ENCODE data around the gene EHD2.
A peak's percentile ranks its signal among the peaks of the same experiment; 100 is the strongest.
"Not testable (repeated sequence)": the region's sequence is repeated elsewhere in the genome, so short reads cannot be mapped to it uniquely, and the experiment has no call there.

Gene EHD2, protein sequence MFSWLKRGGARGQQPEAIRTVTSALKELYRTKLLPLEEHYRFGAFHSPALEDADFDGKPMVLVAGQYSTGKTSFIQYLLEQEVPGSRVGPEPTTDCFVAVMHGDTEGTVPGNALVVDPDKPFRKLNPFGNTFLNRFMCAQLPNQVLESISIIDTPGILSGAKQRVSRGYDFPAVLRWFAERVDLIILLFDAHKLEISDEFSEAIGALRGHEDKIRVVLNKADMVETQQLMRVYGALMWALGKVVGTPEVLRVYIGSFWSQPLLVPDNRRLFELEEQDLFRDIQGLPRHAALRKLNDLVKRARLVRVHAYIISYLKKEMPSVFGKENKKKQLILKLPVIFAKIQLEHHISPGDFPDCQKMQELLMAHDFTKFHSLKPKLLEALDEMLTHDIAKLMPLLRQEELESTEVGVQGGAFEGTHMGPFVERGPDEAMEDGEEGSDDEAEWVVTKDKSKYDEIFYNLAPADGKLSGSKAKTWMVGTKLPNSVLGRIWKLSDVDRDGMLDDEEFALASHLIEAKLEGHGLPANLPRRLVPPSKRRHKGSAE

DNA sequence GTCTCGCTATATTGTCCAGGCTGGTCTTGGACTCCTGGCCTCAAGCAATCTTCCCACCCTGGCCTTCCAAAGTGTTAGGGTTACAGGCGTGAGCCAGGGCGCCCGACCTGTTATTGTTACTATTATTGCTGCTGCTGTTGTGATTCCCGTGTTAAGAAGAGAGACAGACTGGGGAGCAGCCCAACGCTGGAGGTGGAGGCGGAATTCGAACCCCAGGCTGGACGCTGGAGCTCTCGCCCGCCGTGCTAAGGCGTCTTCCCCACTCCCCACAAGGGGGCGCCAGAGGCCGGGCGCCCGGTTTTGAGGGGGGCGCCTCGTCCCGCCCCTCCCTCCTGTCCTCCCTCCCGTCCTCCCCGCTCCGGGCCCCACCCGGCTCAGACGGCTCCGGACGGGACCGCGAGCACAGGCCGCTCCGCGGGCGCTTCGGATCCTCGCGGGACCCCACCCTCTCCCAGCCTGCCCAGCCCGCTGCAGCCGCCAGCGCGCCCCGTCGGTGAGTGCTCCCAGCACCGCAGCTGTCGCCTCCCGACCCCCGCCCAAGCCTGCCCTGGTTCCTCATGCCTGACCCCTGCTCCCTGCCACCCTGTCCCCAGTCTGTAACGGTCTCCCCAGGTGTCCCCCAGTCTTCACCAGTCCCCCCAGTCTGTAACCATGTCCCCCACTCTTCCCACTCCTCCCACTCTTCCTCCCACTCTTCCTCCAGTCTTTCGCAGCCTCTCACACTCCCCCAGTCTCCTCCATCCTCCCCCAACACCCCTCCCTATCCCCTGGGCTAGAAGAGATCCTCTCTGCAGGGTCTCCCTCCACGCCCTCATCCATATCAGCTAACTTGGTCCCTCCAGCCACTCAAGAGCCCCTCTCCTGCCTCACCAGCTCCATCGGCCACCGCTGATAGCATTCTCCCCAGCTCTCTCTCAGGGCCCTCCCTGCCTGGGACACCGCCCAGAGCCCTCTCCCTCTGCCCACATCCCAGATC is at the start of gene EHD2:
Gene EHD2, plus strand, starts transcription at position 377 of the 976 bp plus-strand sequence. CDS start 3,191 bp downstream, outside the sequence.
- no peak for DNase-seq

DNA sequence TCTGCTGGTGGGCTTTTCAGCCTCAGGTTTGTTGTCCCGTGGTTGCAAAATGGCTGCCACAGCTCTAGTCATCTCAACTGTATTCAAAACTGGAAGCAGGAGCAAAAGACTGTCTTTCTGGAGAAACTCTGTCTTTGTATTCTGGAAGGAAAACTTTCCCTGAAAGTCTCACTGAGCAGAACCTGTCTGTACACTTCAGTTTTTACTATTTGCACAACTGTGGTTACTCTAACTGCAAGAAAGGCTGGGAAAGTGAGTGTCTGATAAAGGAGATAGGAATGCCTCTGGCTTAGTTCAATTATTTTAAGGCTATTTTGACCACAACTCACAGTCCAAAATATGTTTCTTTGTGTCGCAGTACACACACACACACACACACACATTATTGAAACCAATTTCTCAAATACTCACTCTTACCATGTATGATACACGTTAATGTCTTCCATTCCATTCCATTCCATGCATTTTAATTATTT is 49.7 kb upstream of the EHD2 start:
- DNase-seq, result no peak

DNA sequence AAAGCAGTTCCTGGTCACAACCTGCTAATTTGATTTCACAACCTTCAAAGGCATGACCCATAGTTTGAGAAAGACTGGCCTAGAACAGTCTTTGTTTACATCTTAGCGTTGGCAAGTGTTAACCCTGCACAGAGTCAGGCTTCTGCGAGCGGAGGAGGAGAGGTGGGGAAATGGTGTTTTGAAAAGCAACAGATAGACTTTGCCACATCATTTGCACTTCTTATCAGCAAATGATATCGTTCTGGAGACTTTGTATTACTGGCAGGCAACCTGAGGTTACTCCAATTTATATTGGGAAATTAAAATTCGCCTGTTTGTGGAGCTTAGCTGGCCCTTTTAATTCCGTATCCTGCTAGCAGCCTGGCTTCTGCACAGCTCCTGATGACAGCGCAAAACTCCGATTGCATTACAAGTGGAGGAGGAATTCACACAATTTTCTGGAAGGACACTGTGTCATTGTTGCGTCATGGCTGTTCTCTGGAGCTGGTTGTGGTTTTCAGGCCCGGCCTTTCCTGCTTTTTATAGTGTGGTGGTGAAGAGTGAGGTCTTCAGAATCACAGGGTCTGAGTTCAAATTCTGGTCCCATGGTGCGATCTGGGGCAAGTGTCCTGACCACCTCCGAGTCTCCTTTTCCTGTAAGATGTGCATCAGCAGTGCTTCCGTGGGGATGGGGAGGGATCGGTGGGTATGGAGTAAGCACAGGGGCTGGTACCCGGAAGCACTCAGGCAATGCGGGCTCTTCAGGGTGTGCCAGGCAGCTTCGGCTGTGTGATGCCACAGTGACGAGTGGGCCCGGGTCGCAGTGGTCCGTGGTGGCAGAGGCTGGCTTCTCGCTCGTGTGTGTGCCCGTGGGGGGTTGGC is 49.1 kb upstream of the EHD2 start:
- peak; percentile 32 for DNase-seq

DNA sequence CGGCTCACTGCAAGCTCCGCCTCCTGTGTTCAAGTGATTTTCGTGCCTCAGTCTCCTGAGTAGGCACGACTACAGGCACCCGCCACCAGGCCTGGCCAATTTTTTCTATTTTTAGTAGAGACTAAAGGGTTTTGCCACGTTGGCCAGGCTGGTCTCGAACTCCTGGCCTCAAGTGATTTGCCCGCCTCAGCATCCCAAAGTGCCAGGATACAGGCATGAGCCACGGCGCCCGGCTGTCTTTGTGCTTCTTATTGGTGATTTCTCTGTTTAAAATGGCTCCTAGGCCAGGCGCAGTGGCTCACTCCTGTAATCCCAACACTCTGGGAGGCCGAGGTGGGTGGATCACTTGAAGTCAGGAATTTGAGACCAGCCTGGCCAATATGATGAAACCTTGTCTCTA is 44.7 kb upstream of the EHD2 start:
- DNase-seq, result not testable (repeated sequence)

DNA sequence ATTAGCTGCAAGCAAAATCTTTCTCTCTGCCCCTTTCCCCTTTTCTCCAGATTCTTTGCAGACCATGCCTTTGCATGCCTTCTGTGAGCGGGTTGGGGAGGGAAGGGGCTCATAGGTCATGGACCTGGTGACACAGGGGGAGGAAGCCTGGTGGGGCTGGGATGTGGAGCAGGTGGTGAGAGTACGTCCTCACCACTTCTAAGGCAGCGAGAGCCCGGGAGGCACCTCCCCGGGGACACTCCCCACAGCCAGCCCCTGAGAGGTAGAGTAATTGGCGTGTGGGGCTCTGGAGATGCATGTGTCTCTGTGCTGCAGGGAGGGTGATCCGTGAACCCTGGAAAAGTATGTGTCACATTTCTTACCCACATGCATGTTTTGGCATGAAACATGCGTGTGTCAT is 42.5 kb upstream of the EHD2 start:
- no peak for DNase-seq

DNA sequence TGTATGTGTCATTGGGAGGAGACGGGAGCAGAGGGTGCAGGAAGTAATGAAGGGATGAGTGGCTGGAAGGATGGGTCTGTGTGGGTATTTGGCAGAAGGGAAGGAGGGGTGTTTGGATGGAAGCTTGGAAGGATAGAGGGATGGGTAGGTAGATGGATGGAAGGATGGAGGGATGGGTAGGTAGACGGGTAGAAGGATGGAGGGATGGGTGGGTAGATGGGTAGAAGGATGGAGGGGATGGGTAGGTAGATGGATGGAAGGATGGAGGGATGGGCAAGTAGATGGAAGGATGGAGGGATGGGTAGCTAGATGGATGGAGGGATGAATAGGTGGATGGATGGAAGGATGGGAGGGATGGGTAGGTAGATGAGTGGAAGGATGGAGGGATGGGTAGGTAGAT is 41.7 kb upstream of the EHD2 start:
- no peak for DNase-seq

DNA sequence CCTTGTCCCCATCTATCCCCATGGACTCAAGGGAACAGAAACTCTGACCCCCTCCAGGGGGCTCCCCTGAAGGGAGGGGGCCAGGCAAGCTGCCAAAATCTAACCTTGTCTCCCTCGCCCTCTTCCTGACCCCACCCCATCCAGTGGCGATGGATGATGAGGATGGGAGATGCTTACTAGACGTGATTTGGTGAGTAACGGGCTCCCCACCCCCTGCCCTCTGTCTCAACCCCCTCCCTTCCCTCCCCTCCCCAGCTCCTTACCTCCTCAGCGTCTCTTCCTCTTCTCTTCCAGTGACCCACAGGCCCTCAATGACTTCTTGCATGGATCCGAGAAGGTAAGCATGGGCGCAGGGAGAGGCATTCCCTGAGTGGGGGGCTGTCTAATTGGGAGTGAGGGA is 39.8 kb upstream of the EHD2 start:
- no peak for DNase-seq

DNA sequence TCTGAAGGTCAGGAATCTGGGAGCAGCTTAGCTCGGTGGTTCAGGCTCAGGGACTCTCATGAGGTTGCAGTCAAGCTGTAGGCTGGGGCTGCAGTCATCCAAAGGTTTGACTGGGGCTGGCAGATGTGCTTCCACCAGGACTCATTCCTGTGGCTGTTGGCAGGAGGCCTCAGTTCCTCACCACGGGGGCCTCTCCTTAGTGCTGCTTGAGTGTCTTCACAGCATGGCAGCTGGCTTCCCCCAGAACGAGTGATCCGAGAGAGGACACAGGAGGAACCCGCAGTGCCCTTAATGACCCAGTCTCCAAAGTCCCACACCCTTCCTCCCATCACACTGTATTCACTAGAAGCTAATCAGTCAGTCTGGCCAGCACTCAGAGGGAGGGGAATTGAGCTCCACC is 38.7 kb upstream of the EHD2 start:
- DNase-seq, result no peak

DNA sequence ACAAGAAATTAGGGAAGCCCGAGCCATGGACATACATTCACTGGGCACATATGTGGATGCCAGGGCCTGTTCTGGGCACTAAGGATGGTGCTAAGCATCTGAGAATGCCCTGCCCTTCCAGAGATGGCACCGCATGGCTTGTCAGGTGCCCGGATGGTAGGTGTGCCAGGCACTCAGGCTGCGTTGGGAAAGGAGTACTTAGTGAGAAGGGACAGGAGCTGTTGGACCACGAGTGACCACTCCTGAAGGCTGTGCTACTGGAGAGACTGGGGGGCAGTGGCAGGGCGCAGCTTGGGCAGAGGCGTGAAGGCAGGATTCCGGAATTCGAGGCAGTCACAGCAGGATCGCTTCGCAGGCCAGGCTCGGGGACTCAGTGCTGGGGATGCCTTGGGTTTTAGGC is 38.0 kb upstream of the EHD2 start:
- DNase-seq, result no peak

DNA sequence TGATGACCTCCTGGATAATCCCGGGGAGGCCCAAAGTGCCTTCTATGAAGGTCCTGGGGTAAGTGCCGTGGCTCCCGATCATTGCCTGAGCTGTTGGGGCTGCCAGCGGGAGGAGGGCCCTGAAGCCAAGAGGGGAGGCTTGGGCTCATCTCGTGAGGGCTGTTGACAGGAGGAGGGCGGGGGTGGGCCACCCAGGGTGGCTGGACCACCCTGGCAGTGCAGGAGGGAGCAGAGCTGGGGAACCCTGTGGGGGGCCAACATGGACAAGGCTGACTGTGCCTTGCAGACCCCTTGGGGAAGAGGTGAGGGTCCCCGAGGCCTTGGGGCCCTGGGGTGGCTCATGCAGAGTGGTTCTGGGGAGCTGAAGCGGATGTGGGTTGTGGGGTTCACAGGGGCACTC is 37.4 kb upstream of the EHD2 start:
- DNase-seq, result no peak

DNA sequence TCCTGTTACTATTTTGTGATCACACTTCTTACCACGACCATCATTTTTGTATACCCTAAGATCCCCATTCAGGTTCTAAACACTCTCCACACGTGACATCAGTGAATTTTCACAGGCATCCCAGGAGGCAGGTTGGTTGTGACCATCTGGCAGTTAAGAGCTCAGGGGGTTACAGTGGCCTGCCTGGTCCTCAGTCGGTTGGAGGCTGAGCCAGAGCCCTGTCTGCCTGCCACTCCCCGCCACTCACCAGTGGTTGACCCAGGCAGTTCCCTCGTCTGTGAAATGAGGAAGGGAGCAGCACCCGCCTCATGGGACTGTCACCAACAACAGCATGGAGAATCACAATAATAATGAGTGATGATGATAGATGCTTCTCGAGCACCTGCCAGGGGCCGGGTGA is 36.4 kb upstream of the EHD2 start:
- DNase-seq, result no peak

DNA sequence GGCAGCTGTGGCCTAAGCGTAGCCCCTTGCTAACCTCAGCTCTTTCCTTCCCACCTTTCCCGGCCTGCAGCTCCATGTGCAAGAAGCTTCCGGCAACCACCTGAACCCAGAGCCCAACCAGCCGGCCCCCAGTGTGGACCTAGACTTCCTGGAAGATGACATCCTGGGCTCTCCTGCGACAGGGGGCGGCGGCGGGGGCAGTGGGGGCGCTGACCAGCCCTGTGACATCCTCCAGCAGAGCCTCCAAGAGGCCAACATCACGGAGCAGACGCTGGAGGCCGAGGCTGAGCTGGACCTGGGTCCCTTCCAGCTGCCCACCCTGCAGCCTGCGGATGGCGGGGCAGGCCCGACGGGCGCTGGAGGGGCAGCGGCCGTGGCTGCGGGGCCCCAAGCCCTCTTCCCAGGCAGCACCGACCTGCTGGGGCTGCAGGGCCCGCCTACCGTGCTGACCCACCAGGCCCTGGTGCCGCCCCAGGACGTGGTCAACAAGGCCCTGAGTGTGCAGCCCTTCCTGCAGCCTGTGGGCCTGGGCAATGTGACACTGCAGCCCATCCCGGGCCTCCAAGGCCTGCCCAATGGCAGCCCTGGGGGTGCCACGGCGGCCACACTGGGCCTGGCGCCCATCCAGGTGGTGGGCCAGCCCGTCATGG is 33.8 kb upstream of the EHD2 start:
- no peak for DNase-seq

DNA sequence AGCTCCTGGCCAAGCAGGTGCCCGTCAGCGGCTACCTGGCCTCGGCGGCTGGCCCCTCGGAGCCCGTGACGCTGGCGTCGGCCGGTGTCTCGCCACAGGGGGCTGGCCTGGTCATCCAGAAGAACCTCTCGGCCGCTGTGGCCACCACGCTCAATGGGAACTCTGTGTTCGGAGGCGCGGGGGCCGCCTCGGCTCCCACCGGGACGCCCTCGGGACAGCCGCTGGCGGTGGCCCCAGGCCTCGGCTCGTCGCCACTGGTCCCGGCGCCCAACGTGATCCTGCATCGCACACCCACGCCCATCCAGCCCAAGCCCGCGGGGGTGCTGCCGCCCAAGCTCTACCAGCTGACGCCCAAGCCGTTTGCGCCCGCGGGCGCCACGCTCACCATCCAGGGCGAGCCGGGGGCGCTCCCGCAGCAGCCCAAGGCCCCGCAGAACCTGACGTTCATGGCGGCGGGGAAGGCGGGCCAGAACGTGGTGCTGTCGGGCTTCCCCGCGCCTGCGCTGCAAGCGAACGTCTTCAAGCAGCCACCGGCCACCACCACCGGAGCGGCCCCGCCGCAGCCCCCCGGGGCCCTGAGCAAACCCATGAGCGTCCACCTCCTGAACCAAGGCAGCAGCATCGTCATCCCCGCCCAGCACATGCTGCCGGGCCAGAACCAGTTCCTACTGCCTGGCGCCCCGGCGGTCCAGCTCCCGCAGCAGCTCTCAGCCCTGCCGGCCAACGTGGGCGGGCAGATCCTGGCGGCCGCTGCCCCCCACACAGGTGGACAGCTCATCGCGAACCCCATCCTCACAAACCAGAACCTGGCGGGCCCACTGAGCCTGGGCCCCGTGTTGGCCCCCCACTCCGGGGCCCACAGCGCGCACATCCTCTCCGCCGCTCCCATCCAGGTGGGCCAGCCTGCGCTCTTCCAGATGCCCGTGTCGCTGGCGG is 33.0 kb upstream of the EHD2 start:
- DNase-seq, result no peak

DNA sequence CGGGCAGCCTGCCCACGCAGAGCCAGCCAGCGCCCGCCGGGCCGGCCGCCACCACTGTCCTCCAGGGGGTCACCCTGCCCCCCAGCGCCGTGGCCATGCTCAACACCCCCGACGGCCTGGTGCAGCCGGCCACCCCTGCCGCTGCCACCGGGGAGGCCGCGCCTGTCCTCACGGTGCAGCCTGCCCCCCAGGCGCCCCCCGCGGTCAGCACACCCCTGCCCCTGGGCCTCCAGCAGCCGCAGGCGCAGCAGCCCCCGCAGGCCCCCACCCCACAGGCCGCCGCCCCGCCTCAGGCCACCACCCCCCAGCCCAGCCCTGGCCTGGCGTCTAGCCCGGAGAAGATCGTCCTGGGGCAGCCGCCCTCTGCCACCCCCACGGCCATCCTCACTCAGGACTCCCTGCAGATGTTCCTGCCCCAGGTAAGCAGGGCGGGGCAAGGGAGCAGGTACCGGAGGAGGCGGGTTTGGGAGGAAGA is 32.3 kb upstream of the EHD2 start:
- no peak for DNase-seq

DNA sequence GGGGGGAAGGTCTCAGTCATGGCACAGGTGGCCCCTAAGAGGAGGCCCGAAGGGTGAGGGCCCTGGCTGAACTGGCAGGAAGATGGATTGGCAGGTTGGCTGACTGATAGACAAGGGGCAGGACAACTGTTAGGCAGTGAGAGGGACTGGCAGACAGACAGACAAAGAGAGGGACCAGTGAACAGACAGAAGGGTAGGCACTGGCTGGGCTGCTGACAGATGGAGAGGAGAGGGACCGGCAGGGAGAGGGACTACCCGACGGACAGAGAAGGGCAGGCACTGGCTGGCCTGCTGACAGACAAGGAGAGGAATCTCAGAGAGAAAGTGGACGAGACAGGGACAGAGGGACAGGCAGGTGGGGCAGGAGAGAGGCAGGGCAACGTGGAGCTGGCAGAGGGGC is 31.8 kb upstream of the EHD2 start:
- DNase-seq, result no peak

DNA sequence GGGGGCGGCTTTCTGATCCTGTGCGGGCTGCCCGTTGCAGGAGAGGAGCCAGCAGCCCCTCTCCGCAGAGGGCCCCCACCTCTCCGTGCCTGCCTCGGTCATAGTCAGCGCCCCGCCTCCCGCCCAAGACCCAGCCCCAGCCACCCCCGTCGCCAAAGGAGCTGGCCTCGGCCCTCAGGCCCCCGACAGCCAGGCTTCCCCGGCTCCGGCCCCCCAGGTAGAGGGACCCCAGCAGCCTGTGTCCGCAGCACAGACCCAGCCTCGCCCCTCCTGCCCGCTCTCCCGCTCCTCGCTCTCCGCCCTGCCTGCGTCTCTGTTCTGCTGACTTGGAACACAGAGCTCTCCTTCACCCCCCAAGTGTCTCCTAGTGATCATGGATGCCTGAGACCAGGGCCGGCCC is 31.3 kb upstream of the EHD2 start:
- DNase-seq, result no peak

DNA sequence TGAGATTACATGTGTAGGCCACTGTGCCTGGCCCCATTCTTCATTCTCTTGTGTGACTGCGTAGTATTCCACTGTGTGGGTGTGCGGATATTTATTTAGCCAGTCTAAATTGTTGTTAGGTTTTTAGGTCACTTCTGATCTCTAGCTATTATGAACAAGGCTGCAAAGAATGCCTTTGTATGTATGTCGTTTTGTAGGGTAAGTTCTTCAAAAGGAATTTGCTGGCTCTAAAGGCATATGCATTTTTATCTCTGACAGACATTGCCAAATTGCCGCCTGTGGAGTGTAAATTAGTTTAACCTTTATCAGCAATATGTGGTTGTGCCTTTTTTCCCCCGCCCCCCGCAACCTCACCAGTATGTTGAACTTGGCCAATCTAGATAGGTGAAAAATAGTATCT is 30.3 kb upstream of the EHD2 start:
- no peak for DNase-seq

DNA sequence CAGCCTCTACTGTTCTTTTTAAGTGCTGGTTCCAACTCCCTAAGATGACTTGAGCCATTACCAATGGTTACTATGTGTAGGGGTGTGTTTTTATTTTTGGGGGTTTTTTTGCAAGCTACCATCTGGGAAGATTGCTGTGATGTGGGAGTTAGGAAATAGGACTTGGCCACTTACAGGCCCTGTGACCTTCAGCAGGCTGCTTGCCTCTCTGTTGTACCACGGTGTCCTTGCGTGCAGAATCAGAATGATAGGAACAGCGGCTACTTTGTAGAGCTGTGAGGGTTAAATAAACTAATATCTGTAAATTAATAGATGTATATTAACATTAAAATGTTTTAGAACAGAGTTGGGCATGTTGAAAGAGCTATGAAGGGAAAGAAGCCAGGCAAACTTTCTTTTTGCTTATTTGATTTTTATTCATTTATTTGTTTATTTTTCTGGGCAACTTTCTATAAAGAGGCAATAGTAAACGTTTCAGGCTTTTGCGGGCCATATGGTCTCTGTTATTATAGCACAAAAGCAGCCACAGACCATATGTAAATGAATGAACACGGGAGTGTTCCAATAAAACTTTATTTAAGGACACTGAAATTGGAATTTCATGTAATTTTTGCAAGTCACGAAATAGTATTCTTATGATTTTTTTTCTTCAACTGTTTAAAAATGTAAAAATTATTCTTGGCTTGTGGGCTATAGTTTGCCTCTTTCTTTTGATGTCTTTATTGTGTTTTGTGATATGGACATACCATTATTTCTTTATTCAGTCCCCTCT is 26.4 kb upstream of the EHD2 start:
- no peak for DNase-seq

DNA sequence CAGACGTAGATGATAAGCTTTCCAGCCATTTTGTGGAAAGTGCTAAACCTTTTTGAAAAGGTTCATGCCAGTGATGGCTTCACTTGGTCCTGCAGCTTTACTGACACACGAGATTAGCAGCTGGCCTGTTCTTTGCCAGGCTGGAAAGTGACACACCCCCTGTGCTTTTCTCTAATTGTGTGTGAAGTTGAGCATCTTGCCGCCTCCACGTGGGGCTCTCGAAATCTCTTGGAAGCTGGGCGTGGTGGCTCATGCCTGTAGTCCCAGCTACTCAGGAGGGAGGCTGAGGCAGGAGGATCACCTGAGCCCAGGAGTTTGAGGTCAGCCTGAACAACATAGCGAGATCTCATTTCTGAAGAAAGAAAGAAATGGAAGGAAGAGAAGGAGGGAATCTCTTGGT is 25.3 kb upstream of the EHD2 start:
- no peak for DNase-seq

DNA sequence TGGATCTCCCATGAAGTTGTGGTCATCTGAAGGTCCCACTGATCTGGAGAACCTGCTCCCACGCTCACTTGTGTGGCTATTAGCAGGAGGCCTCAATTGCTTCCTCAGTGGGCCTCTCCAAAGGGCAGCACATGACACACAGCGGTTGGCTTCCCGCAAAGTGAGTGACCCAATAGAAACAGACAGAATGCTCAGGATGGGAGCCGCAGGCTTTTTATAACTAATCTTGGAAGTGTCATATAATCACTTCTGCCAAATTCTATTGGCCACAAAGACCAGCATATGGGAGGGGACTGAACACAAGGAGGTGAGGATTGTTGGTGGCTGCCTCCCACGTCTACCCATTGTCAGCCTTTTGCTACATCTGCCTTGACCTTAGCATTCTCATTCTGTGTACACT is 22.1 kb upstream of the EHD2 start:
- no peak for DNase-seq

All from CD4-positive, alpha-beta T cell treated with Interleukin-15 for 1 hour (primary cell).